ENCODE data around the gene DFFA. TPM values are rescaled to one million over a fixed set of nuclear protein-coding genes. Genes with fewer than 3 reads are reported as not detected.
"Not testable (repeated sequence)": the region's sequence is repeated elsewhere in the genome, so short reads cannot be mapped to it uniquely, and the experiment has no call there.

Gene DFFA
- polyA plus RNA-seq, 3 donors, result 43.0 to 45.2 (median 45.2) TPM

GRCh38 chr1:10418741-10419140 lies 53.6 kb downstream of the DFFA start:
- DNase-seq (ENCODE audit: extremely low read depth in 1 of 11, low read depth in 9 of 11, low spot score in 4 of 11), result not testable (repeated sequence)

- not testable (repeated sequence) for DNase-seq (ENCODE audit: extremely low read depth in 1 of 11, low read depth in 9 of 11, low spot score in 4 of 11)
Observed at GRCh38 chr1:10415967-10416366, 56.4 kb downstream of the DFFA start.

- no peak for DNase-seq (ENCODE audit: extremely low read depth in 1 of 11, low read depth in 9 of 11, low spot score in 4 of 11)
Observed at GRCh38 chr1:10415211-10415930, 57.0 kb downstream of the DFFA start.

- DNase-seq (ENCODE audit: extremely low read depth in 1 of 11, low read depth in 9 of 11, low spot score in 4 of 11), result no peak
Observed at GRCh38 chr1:10407201-10407600, 65.1 kb downstream of the DFFA start.

Other genes starting within 250 kb of the DFFA start
- 100 to 1,000 TPM; 168 to 220 (median 180) TPM for gene PGD, start 73.5 kb downstream of the DFFA start, polyA plus RNA-seq (ENCODE audit: insufficient read length in 3 of 3)
- 10 to 100 TPM; 34.0 to 39.2 (median 36.4) TPM for gene CENPS, start 42.1 kb downstream of the DFFA start, polyA plus RNA-seq (ENCODE audit: insufficient read length in 3 of 3)
- 1 to 10 TPM; 1.3 to 2.1 (median 1.9) TPM for gene CORT, start 22.5 kb downstream of the DFFA start, polyA plus RNA-seq (ENCODE audit: insufficient read length in 3 of 3)
- 10 to 100 TPM; 20.5 to 25.2 (median 24.7) TPM for gene PEX14, start 2.4 kb upstream of the DFFA start, polyA plus RNA-seq (ENCODE audit: insufficient read length in 3 of 3)